ENCODE measurements around the gene GRM1.

GRM1 gene

DNA sequence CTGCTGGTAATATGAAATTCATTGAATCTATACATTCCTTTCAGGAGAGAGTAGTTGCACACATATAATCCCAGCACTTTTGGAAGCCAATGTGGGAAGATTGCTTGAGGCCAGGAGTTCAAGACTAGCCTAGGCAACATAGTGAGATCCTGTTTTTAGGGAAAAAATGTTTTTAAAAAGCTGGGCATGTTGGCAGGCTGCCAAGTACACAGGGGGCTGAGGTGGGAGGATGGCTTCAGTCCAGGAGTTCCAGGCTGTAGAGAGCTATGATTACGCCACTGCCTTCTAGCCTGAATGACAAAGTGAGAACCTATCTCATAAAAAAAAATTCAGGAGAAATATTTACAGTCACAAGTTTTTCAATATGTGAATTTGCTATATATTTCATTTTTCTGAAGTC is 71.9 kb downstream of the GRM1 start:
- DNase-seq, result no peak

GRCh38 chr6:146103416-146104072 is 74.7 kb downstream of the GRM1 start:
- DNase-seq, result no peak

- DNase-seq, result no peak
These were observed 77.7 kb downstream of the GRM1 start for GRCh38 chr6:146106532-146106931.

DNA sequence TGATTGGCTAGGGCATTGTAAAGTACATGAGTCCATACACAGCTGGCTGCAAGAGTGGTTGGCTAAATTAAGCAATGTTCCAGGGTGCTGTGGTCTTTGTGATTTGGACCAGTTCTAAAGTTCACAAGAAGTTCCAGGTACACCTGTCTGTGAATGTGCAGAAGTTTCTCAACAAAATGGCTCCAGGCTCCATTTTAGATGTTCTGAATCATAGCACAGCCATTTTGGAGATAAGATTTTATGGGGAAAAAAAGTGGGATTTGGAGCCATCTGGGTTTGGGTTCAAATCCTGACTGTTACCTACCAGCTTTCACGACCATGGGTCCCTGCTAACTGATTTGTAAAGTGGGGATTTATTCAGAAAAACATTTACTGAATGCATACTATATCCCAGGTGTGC is 82.1 kb downstream of the GRM1 start:
- no peak for DNase-seq

GRCh38 chr6:146111881-146112450 is 83.1 kb downstream of the GRM1 start:
- no peak for DNase-seq

DNA sequence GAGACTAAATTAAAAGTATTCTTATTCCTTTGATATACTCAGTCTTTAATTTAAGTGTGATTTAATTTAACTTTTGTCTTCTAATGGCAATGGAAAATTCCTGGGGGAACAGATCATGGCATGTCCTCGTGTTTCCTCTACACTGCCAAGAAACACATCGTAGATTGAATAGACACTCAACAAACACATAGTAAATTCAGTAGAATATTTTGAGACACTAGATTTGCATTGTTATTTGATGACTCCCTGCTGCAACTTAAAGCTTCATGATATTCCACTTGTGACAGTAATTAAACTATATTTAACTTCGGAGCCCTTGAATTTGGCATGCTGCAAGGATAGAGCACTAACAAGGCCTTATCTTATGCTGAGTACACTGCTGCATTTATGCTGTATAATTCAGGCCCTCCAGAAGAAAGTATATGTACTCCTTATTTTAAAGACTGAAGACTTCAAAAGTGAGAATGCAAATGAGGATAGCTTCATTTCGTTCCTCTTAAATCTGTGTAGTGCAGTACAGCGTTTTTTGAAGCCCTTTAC is 84.3 kb downstream of the GRM1 start:
- DNase-seq, result no peak

- DNase-seq, result no peak
These were observed 94.8 kb downstream of the GRM1 start for GRCh38 chr6:146123616-146124015.

GRCh38 chr6:146127447-146128215 is 98.8 kb downstream of the GRM1 start:
- DNase-seq, result no peak

DNA sequence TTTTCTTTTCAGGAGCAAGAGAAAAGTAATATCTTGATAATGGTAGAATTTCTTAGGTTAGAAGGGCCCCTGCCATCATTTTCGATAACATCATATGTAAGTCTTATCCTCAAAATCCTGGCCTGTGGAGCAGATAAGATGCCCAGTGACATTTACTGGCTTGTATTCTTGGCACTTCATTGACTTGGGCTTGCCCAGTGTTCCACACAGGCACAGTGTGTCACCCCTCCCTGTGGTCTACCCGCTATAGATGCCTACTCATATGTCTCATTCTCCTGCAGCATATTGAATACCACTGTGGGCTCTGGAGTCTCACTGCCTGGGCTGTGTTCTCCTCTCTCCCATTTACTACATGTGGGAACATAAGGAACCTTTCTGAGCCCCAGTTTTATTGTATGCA is 105.0 kb downstream of the GRM1 start:
- no peak for DNase-seq

GRCh38 chr6:146135167-146135566 is 106.3 kb downstream of the GRM1 start:
- no peak for DNase-seq

GRCh38 chr6:146146836-146147235 is 118.0 kb downstream of the GRM1 start:
- no peak for DNase-seq

- DNase-seq, result no peak
These were observed 120.9 kb downstream of the GRM1 start for GRCh38 chr6:146149770-146150169.

DNA sequence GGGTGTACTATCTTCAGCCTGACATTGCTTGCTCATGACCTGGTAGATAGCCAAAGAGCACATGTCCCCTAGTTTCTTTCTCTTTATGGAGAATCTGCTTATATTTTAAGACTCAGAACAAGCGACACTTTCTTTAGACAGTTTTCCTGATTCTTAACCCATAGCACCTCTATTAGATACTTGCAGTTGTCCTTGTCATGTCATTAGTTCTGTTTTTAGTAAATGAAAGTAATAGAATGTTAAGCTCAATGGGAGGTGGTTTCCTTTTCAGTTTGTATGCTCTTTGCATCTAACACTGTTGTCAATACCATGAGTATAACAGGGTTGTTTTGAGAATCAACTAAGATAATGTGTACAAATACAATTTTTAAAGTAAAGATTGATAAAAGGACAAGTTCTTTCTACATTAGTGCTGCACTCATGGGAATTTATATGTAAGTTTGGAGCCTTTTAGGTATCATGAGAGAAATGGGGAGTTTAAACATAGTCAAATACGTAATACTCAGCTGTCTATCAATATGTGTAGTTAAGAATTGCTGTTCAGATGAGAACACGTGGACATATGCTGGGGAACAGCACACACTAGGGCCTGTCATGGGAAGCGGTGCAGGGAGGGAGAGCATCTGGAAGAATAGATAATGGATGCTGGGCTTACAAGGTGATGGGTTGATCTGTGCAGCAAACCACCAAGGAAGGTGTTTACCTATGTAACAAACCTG is 124.3 kb downstream of the GRM1 start:
- no peak for DNase-seq

DNA sequence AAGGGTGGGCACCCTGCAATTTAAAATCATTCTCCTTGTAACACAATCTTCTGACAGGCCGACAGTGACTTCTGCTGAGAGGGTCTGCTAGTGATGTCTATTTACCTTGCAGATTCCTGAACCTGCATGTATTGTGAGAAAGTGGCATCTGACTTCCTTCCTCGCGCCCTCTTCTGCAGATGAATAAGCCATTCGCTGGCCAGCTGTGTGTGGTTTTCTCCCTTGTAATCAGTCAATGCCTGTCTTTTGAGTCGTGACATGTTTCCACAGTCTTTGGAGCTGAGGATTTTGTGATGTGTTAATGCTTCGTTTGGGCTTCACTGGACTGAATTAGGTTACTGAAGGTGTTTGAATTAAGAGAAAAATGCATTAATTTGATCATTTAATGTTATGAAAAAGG is 125.3 kb downstream of the GRM1 start:
- no peak for DNase-seq

DNA sequence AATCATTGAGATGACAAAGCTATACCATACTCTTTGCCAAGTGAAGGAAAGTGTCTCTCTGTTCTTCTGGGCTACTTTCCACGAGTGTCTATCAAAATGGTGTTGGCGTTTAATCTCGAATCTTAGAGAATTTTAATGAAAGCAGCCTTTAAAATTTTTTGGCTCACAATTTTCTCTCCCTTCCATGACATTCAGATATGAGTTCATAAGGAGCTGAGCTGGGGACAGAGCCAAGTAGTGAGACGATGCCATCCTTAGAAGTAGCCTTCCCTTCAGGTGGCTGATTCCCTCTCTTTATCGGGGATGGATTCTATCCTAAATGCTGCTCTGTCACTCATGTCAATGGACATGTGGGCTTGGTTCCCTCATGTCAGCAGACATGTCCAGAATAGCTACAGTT is 132.8 kb downstream of the GRM1 start:
- no peak for DNase-seq

DNA sequence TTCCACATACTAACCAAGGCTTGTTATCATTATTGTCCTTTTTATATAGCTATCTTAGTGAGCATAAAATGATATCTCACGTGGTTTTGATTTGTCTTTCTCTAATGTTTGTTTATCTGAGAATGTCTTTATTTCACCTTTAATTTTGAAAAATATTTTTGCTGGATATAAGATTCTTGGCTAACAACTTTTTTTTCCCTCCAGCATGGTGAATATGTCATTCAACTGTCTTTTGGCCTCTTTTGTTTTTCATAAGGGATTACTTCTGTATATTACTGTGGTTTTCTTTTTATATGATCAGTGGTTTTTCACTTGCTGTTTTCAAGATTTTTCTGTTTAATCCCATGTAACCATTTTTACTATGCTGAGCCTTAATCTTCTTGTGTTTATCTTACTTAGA is 141.0 kb downstream of the GRM1 start:
- DNase-seq, result no peak

DNA sequence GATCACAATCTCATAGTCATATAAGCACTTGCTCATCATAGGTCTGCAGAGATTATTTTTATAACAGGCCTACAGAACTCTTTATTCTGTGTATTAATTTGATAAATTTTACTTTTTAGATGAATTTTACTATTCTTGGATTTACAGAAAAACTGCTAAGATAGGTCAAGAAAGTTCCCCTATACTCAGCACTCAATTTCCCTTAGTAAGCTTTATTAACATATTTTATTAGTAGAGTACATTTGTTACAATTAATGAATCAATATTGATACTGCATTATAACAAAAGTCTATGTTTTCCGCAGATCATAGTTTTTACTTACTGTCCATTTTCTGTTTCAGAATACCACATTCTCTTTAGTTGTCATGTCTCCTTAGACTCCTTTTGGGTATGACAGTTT is 148.9 kb downstream of the GRM1 start:
- no peak for DNase-seq

- DNase-seq, result no peak
These were observed 155.0 kb downstream of the GRM1 start for GRCh38 chr6:146183831-146184230.

- DNase-seq, result no peak
These were observed 155.8 kb downstream of the GRM1 start for GRCh38 chr6:146184701-146185100.

- DNase-seq, result no peak
These were observed 160.3 kb downstream of the GRM1 start for GRCh38 chr6:146189131-146189530.

DNA sequence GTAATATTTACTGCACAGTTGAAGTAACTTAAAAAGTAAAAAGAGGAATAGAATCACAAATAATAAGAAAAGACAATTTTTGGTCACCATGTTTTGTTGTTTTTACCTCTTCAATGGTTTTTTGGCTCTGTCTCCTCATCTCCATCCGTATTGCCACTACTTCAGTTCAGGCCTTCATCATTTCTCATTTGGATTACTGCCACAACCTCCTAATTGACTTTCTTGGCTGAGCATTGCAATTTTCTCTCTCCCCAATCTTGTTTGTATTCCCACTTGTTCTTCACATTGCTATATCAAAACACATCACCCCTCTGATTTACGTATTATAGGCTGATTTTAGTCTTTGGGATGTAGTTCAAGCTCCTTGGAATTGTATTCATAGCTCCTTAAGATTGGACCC is 161.7 kb downstream of the GRM1 start:
- DNase-seq, result no peak

DNA sequence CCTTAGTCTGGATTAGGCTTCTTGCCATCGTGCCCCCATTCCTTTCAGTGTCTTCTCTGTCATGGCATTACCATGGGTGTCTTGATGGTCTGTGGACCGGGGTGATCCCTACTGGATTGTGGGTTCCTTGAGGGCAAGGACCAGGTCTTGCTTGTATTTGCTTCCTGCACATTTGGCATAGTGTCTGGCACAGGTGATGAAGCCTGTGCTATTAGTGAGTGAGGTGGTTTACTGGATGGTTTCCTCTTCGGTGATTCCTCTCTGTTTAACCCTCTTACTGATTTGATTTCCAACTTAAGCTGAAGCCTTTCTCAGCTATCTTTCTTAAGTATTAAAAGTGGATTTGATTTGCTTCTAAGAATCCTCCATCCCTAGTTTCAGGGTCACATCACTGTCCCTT is 162.3 kb downstream of the GRM1 start:
- no peak for DNase-seq

GRCh38 chr6:146191612-146192011 is 162.8 kb downstream of the GRM1 start:
- DNase-seq, result no peak
